ENCODE measurements around the gene AP5B1.

The AP5B1 gene

GRCh38 chr11:65780770-65781151 is at the start of gene AP5B1:
TSS of gene AP5B1 (minus strand) at chr11:65780976. CDS start at chr11:65780591, 385 bp downstream.
- intact Hi-C loops (cut with DNase I): loop anchor here (2.0 kb wide), 1 partner anchor 38 kb away; no protein-coding TSS in a partner anchor
- peak in 7 of 10 donors; percentile 40 to 91 (median 65) for DNase-seq

DNA sequence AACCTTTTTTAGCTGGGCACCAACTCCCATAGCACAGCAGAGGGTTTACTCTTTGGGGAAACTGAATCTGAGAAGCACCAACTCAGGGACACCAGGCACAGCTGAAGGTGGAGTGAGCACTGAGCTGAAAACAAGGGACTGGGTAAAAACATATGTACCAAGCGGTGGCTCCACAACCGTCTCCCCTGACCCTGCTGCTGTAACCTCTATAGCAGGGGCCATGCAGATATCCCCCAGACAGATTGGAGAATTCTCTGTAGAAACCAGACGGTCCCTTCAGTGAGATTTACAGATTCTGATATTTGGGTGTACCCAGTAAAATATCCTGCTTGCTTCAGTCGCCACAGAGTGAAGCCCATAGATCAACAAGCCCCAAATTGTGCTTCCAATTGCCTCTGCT is 48.7 kb upstream of the AP5B1 start:
- peak in 1 of 10 donors; percentile 21 for DNase-seq
- intact Hi-C loops (cut with DNase I): no loop called here

DNA sequence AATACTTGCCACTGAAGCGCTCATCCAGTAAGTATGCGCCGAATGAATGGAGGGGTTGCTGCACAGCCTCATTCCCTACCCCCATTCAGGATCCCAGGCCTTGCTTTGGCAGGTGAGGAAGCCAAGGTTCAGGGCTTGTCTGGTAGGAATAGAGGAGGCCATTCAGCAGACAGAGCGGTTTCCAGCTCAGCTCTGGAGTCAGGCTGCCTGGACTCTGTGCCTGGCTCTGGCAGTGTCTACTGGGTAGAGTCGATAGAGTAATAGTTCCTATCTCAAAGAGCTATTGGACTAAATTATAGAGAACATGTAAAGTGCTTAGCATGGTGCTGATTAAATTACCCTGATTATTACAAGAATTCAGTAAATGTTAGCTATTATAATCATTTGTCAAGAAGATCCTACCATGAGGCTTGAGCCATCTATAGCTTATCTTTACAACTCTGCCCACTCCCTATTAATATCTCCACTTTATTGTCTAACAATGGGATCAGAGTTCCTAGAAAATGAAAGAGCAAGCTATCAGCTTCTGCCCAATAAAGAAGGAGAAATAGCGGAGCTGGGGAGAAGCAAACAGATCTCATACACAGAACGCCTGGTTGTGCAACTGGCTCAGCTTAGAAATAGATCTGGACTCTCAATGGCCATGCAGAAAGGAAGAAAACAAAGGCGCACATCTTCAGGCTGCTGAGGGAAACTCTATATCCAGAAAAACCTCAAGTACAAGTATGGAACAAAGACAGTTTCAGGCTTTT is 46.4 kb upstream of the AP5B1 start:
- DNase-seq: peak in 2 of 10 donors; percentile 7 to 9
- intact Hi-C loops (cut with DNase I): no loop called here

DNA sequence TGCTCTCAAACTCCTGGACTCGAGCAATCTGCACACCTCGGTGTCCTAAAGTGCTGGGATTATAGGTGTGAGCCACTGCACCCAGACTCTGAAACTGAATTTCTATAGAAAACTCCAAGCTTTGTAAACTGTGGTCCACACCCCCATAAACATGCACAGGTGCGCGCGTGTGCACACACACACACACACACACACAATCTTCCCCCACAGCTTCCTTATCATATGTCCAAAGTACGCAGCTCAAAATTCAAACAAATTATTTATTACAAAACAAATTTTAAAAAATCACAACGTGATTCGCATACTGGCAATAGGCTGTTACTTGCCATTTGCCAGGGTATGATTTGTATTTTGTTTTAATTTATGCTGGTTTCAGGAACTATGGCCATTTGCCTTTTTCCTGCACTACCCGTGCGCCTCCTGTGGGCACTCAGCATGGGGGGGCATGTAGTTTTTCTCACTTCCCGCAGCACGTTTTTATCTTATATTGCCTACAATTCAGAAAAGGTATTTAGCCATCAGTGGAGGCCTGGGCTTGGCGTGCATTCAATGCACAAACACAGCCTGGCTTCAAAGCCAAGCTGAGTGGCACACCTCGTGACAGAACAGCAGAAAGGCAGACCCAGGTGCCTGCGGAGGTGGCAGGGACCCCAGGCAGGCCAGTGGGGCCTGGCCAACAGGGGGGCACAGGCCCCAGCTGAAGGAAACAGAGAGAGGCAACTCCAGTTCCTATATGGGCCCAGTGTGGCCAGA is 42.2 kb upstream of the AP5B1 start:
- peak in 1 of 10 donors; percentile 32 for DNase-seq
- intact Hi-C loops (cut with DNase I): no loop called here

DNA sequence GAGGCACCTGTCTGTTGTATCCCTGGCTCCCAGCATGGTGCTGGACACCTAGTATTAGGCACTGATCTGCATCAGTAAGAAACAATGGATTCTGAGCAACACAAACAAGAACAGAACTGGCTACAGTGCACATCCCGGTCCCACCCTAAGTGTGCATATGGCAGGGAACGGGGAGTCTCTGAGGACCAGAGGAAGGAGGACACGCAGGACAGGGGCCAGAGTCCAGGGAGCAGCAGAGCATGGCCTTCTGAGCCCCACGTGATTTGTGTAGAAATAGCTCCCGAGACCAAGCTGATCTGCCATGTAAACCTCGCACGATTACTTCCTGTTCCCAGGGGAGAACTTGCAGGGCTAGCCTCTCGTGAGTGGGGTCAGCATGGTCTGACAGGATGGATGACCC is 40.3 kb upstream of the AP5B1 start:
- DNase-seq: no peak
- intact Hi-C loops (cut with DNase I): no loop called here

- DNase-seq: peak; percentile 84 to 99 (median 95)
- intact Hi-C loops (cut with DNase I): loop anchor here (1.0 to 2.0 kb wide), 3 partner anchors 37 to 192 kb away; partner anchors contain the start of gene AP5B1
Measured at GRCh38 chr11:65817835-65818680, 37.3 kb upstream of the AP5B1 start.

- DNase-seq: no peak
- intact Hi-C loops (cut with DNase I): no loop called here
Measured at GRCh38 chr11:65817312-65817834, 36.6 kb upstream of the AP5B1 start.

GRCh38 chr11:65816696-65817095 is 35.9 kb upstream of the AP5B1 start:
- no peak for DNase-seq
- intact Hi-C loops (cut with DNase I): no loop called here

DNA sequence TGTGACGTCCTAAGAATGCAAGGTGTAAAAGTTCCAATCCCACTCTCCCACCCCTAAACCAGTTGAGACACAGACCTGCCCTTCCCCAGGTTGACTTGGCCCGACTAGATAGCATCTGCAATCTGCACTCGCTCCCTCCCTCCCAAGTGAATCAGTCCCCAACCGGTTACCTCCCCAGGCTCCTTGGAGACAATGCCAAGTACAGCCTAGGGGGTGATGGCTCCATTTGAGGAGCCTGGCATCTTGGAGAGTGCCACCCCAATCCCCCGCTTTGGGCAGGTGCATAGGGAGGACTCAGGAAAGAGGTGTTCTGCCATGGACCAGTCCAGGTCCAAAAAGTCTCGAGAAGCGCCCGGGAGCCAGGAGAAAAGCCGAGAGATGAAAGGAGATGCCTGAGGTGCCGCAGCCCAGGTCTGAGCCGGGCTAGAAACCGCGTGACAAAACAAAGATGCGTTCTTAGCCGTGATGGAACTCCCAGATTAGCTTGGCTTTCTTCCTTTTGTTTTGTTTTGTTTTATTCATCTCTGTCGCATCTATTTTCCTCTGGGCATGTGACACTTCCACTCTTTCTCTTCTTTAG is 34.3 kb upstream of the AP5B1 start:
- intact Hi-C loops (cut with DNase I): no loop called here
- DNase-seq: peak in 2 of 10 donors; percentile 37 to 55

GRCh38 chr11:65814131-65814985 is 33.6 kb upstream of the AP5B1 start:
- peak in 3 of 10 donors; percentile 26 to 78 (median 67) for DNase-seq
- intact Hi-C loops (cut with DNase I): no loop called here

DNA sequence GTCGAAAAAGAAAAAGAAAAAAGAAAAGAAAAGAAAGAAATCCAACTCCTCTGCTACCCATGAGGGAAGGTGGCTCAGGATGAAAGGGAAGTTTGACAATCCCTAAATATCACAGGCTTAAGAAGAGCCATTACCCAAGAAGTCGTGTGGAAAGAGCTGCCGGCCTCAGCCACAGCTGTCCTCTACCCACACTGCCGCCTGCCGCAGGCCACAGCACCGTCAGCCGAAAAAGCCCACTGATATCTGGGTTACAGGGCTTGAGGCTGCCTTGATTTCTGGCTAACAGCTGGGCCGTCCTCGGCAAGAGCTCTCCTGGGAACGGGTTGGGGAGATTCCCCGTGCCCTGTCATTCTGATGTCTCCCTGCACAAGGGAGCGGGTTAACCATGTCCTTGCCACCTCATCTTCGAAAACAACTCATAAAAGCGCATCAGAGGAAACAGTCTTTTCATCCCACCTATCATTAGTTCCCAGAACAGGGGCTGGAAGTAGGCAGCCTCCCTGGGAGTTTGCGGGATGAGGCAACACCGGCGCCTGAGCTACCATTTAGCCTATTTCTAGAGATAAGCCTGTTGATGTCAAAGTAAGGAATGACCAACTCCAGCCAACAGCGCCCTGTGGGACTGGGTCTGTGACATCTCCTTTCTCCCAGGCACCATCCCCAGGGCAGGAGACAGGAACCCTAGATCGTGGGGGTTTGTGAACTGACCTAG is 31.1 kb upstream of the AP5B1 start:
- peak in 1 of 10 donors; percentile 76 for DNase-seq
- intact Hi-C loops (cut with DNase I): no loop called here

GRCh38 chr11:65810046-65810868 is 29.5 kb upstream of the AP5B1 start:
- DNase-seq: peak in 2 of 10 donors; percentile 38 to 75
- intact Hi-C loops (cut with DNase I): no loop called here

DNA sequence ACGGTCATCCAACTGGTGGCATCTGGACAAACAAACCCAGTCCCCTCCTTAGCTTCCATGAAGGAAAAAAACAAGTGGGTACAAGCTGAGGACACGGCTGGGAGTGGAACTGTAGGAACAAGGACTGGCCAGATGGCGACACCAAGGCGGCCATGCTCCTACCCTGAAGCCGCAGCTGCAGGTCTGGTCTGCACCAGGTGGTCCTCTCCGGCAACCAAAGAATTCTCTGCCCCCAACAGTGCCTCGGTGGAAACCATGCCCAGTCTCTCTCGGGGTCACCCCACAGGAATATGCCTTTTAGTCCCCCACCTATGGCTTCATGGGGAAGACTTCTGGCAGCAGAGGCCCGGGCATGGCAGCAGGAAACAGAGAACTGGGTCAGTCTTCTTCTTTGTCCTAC is 28.7 kb upstream of the AP5B1 start:
- peak in 3 of 10 donors; percentile 45 to 62 (median 53) for DNase-seq
- intact Hi-C loops (cut with DNase I): no loop called here

GRCh38 chr11:65808744-65809341 is 28.1 kb upstream of the AP5B1 start:
- intact Hi-C loops (cut with DNase I): no loop called here

GRCh38 chr11:65806979-65807378 is 26.2 kb upstream of the AP5B1 start:
- peak in 2 of 10 donors; percentile 26 to 50 for DNase-seq
- intact Hi-C loops (cut with DNase I): no loop called here

More at GRCh38 chr11:65808744-65809341, 28.1 kb upstream of the AP5B1 start:
- DNase-seq: peak in 3 of 10 donors; percentile 8 to 70 (median 60)

GRCh38 chr11:65803797-65804492 is 23.2 kb upstream of the AP5B1 start:
- intact Hi-C loops (cut with DNase I): no loop called here

More at GRCh38 chr11:65803797-65804492, 23.2 kb upstream of the AP5B1 start:
- peak in 2 of 10 donors; percentile 66 to 67 for DNase-seq
